Vagina (tissue), 2 donors: Measurements from ENCODE around the gene DNAJC11.

Experiments
- CTCF ChIP-seq, 3 experiments: fragments of 450-650 bp in 2 of 3; fragments of 200-600 bp in 1 of 3; sonication (generic) in 1 of 3; IDR thresholded peaks; one replicate each; pipeline ENCODE4 v1.5.1; 2017 to 2019; ENCODE audit warnings: antibody characterized with exemption in 3 of 3, mild to moderate bottlenecking in 2 of 3, moderate library complexity in 2 of 3
- POLR2AphosphoS5 ChIP-seq, 2 donors: sonication (generic); formaldehyde crosslinking; IDR thresholded peaks; one replicate each; pipeline ENCODE4 v1.9.0; 2017; ENCODE audit warnings: antibody characterized with exemption in 2 of 2, mild to moderate bottlenecking in 2 of 2, low read depth in 1 of 2; ENCODE audit not compliant: insufficient read depth in 1 of 2

DNA sequence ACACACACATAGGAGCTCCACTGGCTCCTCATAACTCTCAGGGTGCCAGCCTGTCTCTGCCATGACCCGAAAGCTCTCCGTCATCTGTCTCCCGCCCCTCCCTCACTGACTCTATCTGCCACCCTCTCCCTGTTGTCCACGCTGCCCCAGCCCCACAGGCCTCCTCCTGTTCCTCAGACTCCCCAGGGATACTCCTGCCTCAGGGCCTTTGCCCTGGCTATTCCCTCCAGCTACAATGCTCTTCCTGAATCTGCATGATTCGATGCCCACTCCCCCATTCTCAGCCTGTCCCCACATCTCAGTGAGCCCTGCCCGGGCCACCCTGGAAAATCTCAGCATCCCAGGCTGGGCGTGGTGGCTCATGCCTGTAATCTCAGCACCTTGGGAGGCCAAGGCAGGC, 24.6 kb upstream of the DNAJC11 start:
- TF ChIP-seq CTCF (IDR thresholded peaks at IDR 0.05) (no peak), POLR2AphosphoS5 (IDR thresholded peaks at IDR 0.05; ENCODE audit: insufficient read depth in 1 of 2, low read depth in 1 of 2) (no peak)
